Heart right ventricle (tissue), 16 donors: ENCODE results near the gene ITGA2B. TPM values are rescaled to one million over a fixed set of nuclear protein-coding genes. Genes with fewer than 3 reads are reported as not detected.
"Not testable (repeated sequence)": the region's sequence is repeated elsewhere in the genome, so short reads cannot be mapped to it uniquely, and the experiment has no call there.

Experiments
- ATAC-seq, 8 donors: fragments of 200-7000 bp; cut with Tn5 transposase; one replicate each; pipeline ENCODE4 v1.9.1; 2020; ENCODE audit warnings: mild to moderate bottlenecking in 8 of 8, moderate library complexity in 8 of 8, moderate number of reproducible peaks in 1 of 8
- DNase-seq, 2 donors: peaks; one replicate each; pipeline ENCODE4 v3.0.0-alpha.2; 2020
- H3K27ac ChIP-seq, 10 donors: fragments of 200-600 bp; sonication (generic) in 2 of 10; one replicate each; pipeline versions ENCODE4 v1.5.0 to v1.8.0; 2020 to 2022; ENCODE audit warnings: mild to moderate bottlenecking in 3 of 10
- H3K27me3 ChIP-seq, 7 donors: fragments of 200-600 bp; one replicate each; pipeline ENCODE4 v1.8.0; 2021 to 2022; ENCODE audit warnings: mild to moderate bottlenecking in 2 of 7
- H3K36me3 ChIP-seq, 9 donors: fragments of 200-600 bp; sonication (generic) in 1 of 9; one replicate each; pipeline versions ENCODE4 v1.5.0 to v1.8.0; 2020 to 2022; ENCODE audit warnings: mild to moderate bottlenecking in 2 of 9
- H3K4me1 ChIP-seq, 9 donors: fragments of 200-600 bp; sonication (generic) in 1 of 9; one replicate each; pipeline versions ENCODE4 v1.5.0 to v1.8.0; 2020 to 2022; ENCODE audit warnings: mild to moderate bottlenecking in 4 of 9
- H3K4me3 ChIP-seq, 10 donors: fragments of 200-600 bp; sonication (generic) in 2 of 10; one replicate each; pipeline versions ENCODE4 v1.5.0 to v1.8.0; 2020 to 2022; ENCODE audit warnings: mild to moderate bottlenecking in 7 of 10, moderate library complexity in 2 of 10
- H3K9me3 ChIP-seq, 11 donors: fragments of 200-600 bp in 10 of 11; sonication (generic) in 2 of 11; one replicate each; pipeline versions ENCODE4 v1.5.0 to v1.8.0; 2013 to 2022; ENCODE audit warnings: mild to moderate bottlenecking in 2 of 11, control low read depth in 1 of 11, moderate library complexity in 1 of 11
- WGBS, 2 donors: extraction: QIAGEN DNeasy Blood & Tissue Kit; methylation state at CpG; one replicate each; pipeline ENCODE4 v1.1.7; 2013; ENCODE audit warnings: inconsistent platforms in 1 of 2; 5-methylcytosine and 5-hydroxymethylcytosine counted together
- intact Hi-C, 10 donors: fragments of 100-400 bp; cut with DNase I; formaldehyde crosslinking; loops; one replicate each; pipeline versions ENCODE4 v1.11.1 to v1.14.2; 2022
- polyA plus RNA-seq, 2 donors: library from polyadenylated mRNA; stranded (reverse); fragments of 200-250 nt; gene quantifications; one replicate each; pipeline ENCODE4 v1.2.3, GENCODE V29; 2013
- total RNA-seq, 10 donors: library from RNA; stranded (reverse); fragmentation: NEBNext Ultra II Directional in 3 of 10; extraction: Animal tissue kit (Norgen Biotek cat#: 25700) in 3 of 10; gene quantifications; one replicate each; pipeline versions ENCODE4 v1.2.1 to v1.2.4, GENCODE V29; 2021 to 2023
- TF ChIP-seq, protein P1 (sequence below), 9 donors: fragments of 200-600 bp; sonication (generic) in 2 of 9; IDR thresholded peaks; one replicate each; pipeline versions ENCODE4 v1.5.0 to v1.8.0; 2021 to 2022; ENCODE audit warnings: antibody characterized with exemption in 9 of 9, mild to moderate bottlenecking in 5 of 9, moderate library complexity in 1 of 9
- donor health status: Arrhythmogenic right ventricular cardiomyopathy.
- donor health status: ischemic (EF 13 %, LVEDD 7.1; RV severe dilation, severe dysfunction).
- donor health status: healthy with polysubstance abuse.
- donor health status: DM: no; HTN: yes; CAD: no.
- donor health status: DM: no; HTN: no; CAD: no.
- donor health status: ischemic (EF 25% LVEDD 6.9; RV normal size, moderate dysfunction).
- donor health status: ischemic (EF 25% LVEDD 5.7; RV mildly dilated, moderate dysfunction).
- donor health status: healthy.
- donor health status: DM: yes; HTN: yes; CAD: no.
- donor health status: Ischemic cardiomyopathy.
- donor health status: ischemic (EF 35%, LVEDD 5.7; RV mildly dilated, moderate dysfunction).
- donor health status: nonischemic (EF 11% LVEDD 7.7; RV severe dilation, severe dysfunction).
- donor health status: DM: yes; HTN: yes; CAD: no.
- donor health status: PGD.
- donor health status: ischemic (EF 29% LVEDD 5.4; RV normal size, mild dysfunction).
- donor health status: nonischemic (EF 23%, LVEDD 6.1; RV moderate dilation, normal function).

The ITGA2B gene
- total and polyA plus RNA-seq, 12 donors, result 0.18 to 1.2 (median 0.62) TPM; not detected in 1

GRCh38 chr17:44367231-44367979 lies 22.0 kb downstream of the ITGA2B start:
- WGBS, 2 donors, result 61 to 64% methylated on average over 7 of the region's 7 CpGs
- intact Hi-C loops, result no loop called here
- TF ChIP-seq, protein P1, sequence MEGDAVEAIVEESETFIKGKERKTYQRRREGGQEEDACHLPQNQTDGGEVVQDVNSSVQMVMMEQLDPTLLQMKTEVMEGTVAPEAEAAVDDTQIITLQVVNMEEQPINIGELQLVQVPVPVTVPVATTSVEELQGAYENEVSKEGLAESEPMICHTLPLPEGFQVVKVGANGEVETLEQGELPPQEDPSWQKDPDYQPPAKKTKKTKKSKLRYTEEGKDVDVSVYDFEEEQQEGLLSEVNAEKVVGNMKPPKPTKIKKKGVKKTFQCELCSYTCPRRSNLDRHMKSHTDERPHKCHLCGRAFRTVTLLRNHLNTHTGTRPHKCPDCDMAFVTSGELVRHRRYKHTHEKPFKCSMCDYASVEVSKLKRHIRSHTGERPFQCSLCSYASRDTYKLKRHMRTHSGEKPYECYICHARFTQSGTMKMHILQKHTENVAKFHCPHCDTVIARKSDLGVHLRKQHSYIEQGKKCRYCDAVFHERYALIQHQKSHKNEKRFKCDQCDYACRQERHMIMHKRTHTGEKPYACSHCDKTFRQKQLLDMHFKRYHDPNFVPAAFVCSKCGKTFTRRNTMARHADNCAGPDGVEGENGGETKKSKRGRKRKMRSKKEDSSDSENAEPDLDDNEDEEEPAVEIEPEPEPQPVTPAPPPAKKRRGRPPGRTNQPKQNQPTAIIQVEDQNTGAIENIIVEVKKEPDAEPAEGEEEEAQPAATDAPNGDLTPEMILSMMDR (IDR thresholded peaks at IDR 0.05), result no peak
- ATAC-seq (no peak), DNase-seq (no peak)
- Histone ChIP-seq H3K27me3 (peaks cover 0 to 45% (median 13%) of the 10 kb centered on the region in 7 donors), H3K9me3 (no peaks in the 10 kb centered on the region), H3K27ac (no peak overlapping the region), H3K36me3 (no peaks in the 10 kb centered on the region), H3K4me1 (peaks cover 0 to 14% (median 12%) of the 10 kb centered on the region in 9 donors), H3K4me3 (no peak overlapping the region)

DNA sequence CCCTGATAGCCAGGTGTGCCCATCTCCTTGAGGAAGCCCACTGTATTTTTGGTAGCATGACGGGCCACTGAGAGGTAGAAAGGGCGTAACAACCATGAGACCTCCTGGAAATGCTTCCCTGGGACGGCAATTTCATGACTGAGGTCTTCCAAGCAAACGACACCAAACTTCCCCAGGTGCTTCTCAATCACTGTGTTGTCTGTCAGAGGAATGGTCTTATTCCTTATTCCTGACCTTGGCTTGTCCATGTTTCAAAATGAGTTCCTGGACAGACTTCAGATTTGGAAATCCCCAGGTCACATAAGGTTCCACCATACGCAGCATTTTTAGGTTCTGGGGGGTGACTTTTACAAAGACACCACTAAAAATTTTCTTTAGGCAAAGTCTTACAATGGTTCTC lies 24.4 kb downstream of the ITGA2B start:
- H3K27ac ChIP-seq, H3K36me3 ChIP-seq, ATAC-seq, H3K4me3 ChIP-seq, DNase-seq, H3K9me3 ChIP-seq, intact Hi-C loops: not testable (repeated sequence)
- peaks cover 0 to 48% (median 7%) of the 10 kb centered on the region in 7 donors for H3K27me3 ChIP-seq
- 86 to 91% methylated on average over 5 of the region's 5 CpGs for WGBS, 2 donors
- H3K4me1 ChIP-seq, result peaks cover 0 to 32% (median 17%) of the 10 kb centered on the region in 9 donors

GRCh38 chr17:44363613-44364159 lies 25.8 kb downstream of the ITGA2B start, which contains the start of gene FAM171A2:
TSS of gene FAM171A2 (minus strand) at chr17:44363853. CDS start at chr17:44363714, 139 bp downstream.
- DNase-seq (peak in 1 of 2 donors; percentile 73), ATAC-seq (peak; percentile 55 to 89 (median 76))
- Histone ChIP-seq H3K9me3 (no peaks in the 10 kb centered on the region), H3K4me3 (peak within 1 kb of the TSS; percentile 46 to 78 (median 66)), H3K4me1 (peaks cover 0 to 32% (median 17%) of the 10 kb centered on the region in 9 donors), H3K27me3 (peaks cover 0 to 41% (median 6%) of the 10 kb centered on the region in 7 donors), H3K27ac (peak within 1 kb of the TSS in 6 of 10 donors; percentile 22 to 73 (median 40)), H3K36me3 (no peaks in the 10 kb centered on the region)
- intact Hi-C loops, result no loop called here
- TF ChIP-seq, protein P1 (IDR thresholded peaks at IDR 0.05), result peak; percentile 54 to 96 (median 83)
- WGBS, 2 donors, result 1% methylated on average over 57 to 62 of the region's 63 CpGs

GRCh38 chr17:44362949-44363612 lies 26.4 kb downstream of the ITGA2B start:
- peak overlapping the region in 6 of 10 donors; percentile 22 to 73 (median 40) for H3K27ac ChIP-seq

More at GRCh38 chr17:44362949-44363612, 26.4 kb downstream of the ITGA2B start:
- TF ChIP-seq, protein P1 (IDR thresholded peaks at IDR 0.05), result no peak
- Histone ChIP-seq H3K27me3 (peaks cover 0 to 41% (median under 1%) of the 10 kb centered on the region in 7 donors), H3K4me3 (peak overlapping the region; percentile 46 to 78 (median 66)), H3K4me1 (peaks cover 0 to 32% (median 17%) of the 10 kb centered on the region in 9 donors), H3K36me3 (no peaks in the 10 kb centered on the region), H3K9me3 (no peaks in the 10 kb centered on the region)
- ATAC-seq (peak; percentile 26 to 48 (median 39)), DNase-seq (peak in 1 of 2 donors; percentile 24)
- intact Hi-C loops, result no loop called here
- 1 to 2% methylated on average over 44 to 45 of the region's 45 CpGs for WGBS, 2 donors
